Raji (cell line): ENCODE results near the gene TNS3.

ENCODE experiments used
- POLR2A ChIP-seq: IDR thresholded peaks from 2 replicates; pipeline ENCODE4 v1.6.1; 2011; ENCODE audit warnings: low read depth, low read length, control low read depth; ENCODE audit not compliant: insufficient read depth

TNS3 gene

GRCh38 chr7:47350425-47350824, 231.5 kb downstream of the TNS3 start:
- no peak for TF ChIP-seq POLR2A

- TF ChIP-seq POLR2A = no peak
Measured at GRCh38 chr7:47349401-47349800, 232.5 kb downstream of the TNS3 start.

- TF ChIP-seq POLR2A = no peak
Measured at GRCh38 chr7:47347816-47348385, 234.0 kb downstream of the TNS3 start.

- TF ChIP-seq POLR2A = no peak
Measured at GRCh38 chr7:47347346-47347745, 234.6 kb downstream of the TNS3 start.

GRCh38 chr7:47346377-47346914, 235.5 kb downstream of the TNS3 start:
- TF ChIP-seq POLR2A = no peak

- no peak for TF ChIP-seq POLR2A
Measured at GRCh38 chr7:47345857-47346298, 236.0 kb downstream of the TNS3 start.

- TF ChIP-seq POLR2A = no peak
Measured at GRCh38 chr7:47344171-47344955, 237.5 kb downstream of the TNS3 start.

- TF ChIP-seq POLR2A = no peak
Measured at GRCh38 chr7:47343061-47343455, 238.9 kb downstream of the TNS3 start.

- TF ChIP-seq POLR2A = no peak
Measured at GRCh38 chr7:47342296-47343060, 239.4 kb downstream of the TNS3 start.

GRCh38 chr7:47340517-47340916, 241.4 kb downstream of the TNS3 start:
- TF ChIP-seq POLR2A = no peak

GRCh38 chr7:47338026-47338425, 243.9 kb downstream of the TNS3 start:
- TF ChIP-seq POLR2A = no peak

- TF ChIP-seq POLR2A = no peak
Measured at GRCh38 chr7:47337531-47337930, 244.4 kb downstream of the TNS3 start.

GRCh38 chr7:47336472-47337425, 245.2 kb downstream of the TNS3 start:
- TF ChIP-seq POLR2A = no peak

- no peak for TF ChIP-seq POLR2A
Measured at GRCh38 chr7:47335557-47336471, 246.1 kb downstream of the TNS3 start.

- no peak for TF ChIP-seq POLR2A
Measured at GRCh38 chr7:47335071-47335470, 246.8 kb downstream of the TNS3 start.
